ENCODE data around the gene GLI2.

DNA sequence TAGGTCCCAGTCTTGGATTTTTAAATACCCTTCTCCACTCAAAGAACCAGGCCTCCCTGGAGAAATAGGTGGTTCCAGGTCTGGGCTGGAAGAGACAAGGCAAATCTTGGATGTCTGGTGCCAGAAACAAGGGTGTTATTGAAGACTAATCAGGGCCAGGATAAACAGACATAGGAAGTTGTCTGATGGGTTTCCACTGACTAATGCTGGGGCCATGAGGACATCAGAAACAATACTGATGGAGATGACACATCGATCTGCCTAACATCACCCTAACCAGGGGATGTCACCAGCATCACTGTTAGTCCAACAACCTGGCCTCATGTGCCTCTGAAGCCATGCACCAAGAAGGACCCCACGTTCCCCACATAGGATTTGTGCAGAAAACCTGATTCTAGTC, 42.5 kb upstream of the GLI2 start:
- TF ChIP-seq CTCF (conservative IDR thresholded peaks at IDR 0.05; ENCODE audit: low read length) (no peak), EZH2phosphoT487 (IDR thresholded peaks at IDR 0.05; ENCODE audit: borderline replicate concordance) (no peak)

Measured in Loucy (cell line).